B cell (primary cell): ENCODE data around the gene MAP3K2. TPM values are rescaled to one million over a fixed set of nuclear protein-coding genes. Genes with fewer than 3 reads are reported as not detected.

ENCODE experiments used
- ATAC-seq: fragments of 200-7000 bp; cut with Tn5 transposase; one replicate; pipeline ENCODE4 v1.10.0; 2021; ENCODE audit warnings: low read depth, mild to moderate bottlenecking, moderate number of reproducible peaks, moderate library complexity
- CTCF ChIA-PET: fragments of 350-600 bp; sonication (Branson Sonifier 250); formaldehyde crosslinking; loops from one replicate; lab custom pipeline; 2021; ENCODE audit warnings: antibody characterized with exemption, inconsistent platforms; lab: Charles Lee
- POLR2A ChIA-PET: fragments of 350-600 bp; sonication (Branson Sonifier 250); formaldehyde crosslinking; loops from one replicate; lab custom pipeline; 2021; ENCODE audit warnings: antibody characterized with exemption; lab: Charles Lee
- DNase-seq: peaks from one replicate; pipeline ENCODE4 v3.0.0; 2013
- H2AFZ ChIP-seq: 2 replicates; pipeline ENCODE4 v1.6.1; 2012; ENCODE audit warnings: mild to moderate bottlenecking, low read depth, low read length; ENCODE audit not compliant: insufficient read depth, poor library complexity, severe bottlenecking
- H3K27ac ChIP-seq, 2 donors: 1 replicate in 1 of 2; 2 replicates in 1 of 2; pipeline ENCODE4 v1.5.1; 2012 to 2013; ENCODE audit warnings: low read length in 2 of 2, mild to moderate bottlenecking in 2 of 2, moderate library complexity in 1 of 2
- H3K27me3 ChIP-seq, 4 experiments: fragments of 200-600 bp in 1 of 4; sonication (generic) in 1 of 4; replicated peaks in 1 of 4; 1 replicate in 2 of 4; 2 replicates in 2 of 4; pipeline versions ENCODE4 v1.6.1 to v1.7.0; 2013 to 2016; ENCODE audit warnings: low read length in 3 of 4, mild to moderate bottlenecking in 2 of 4, mixed read lengths in 1 of 4, moderate library complexity in 1 of 4; ENCODE audit not compliant: insufficient read depth in 4 of 4, control insufficient read depth in 3 of 4; ENCODE audit errors: control extremely low read depth in 1 of 4
- H3K36me3 ChIP-seq, 2 experiments: replicated peaks in 1 of 2; 1 replicate in 1 of 2; 2 replicates in 1 of 2; pipeline versions ENCODE4 v1.6.1 to v1.7.1; 2013; ENCODE audit warnings: low read length in 1 of 2; ENCODE audit not compliant: insufficient read depth in 2 of 2, control insufficient read depth in 1 of 2; ENCODE audit errors: control extremely low read depth in 1 of 2, extremely low read depth in 1 of 2
- H3K4me1 ChIP-seq, 2 donors: fragments of 200-600 bp in 1 of 2; sonication (generic) in 1 of 2; 1 replicate in 1 of 2; 2 replicates in 1 of 2; pipeline versions ENCODE4 v1.5.1 to v1.6.1; 2013 to 2017; ENCODE audit warnings: low read length in 2 of 2; ENCODE audit not compliant: control insufficient read depth in 2 of 2, insufficient read depth in 2 of 2
- H3K4me2 ChIP-seq: replicated peaks from 2 replicates; pipeline ENCODE3; 2012; ENCODE audit warnings: mild to moderate bottlenecking, low read depth, low read length; ENCODE audit not compliant: poor library complexity, severe bottlenecking
- H3K4me3 ChIP-seq, 5 experiments: fragments of 200-600 bp in 1 of 5; sonication (generic) in 1 of 5; 1 replicate in 3 of 5; 2 replicates in 2 of 5; pipeline versions ENCODE4 v1.5.1 to v1.7.0; 2011 to 2016; ENCODE audit warnings: low read length in 4 of 5, mild to moderate bottlenecking in 4 of 5, low read depth in 2 of 5, control low read depth in 1 of 5, moderate library complexity in 1 of 5; ENCODE audit not compliant: insufficient read depth in 1 of 5; ENCODE audit errors: control extremely low read depth in 1 of 5, extremely low read depth in 1 of 5
- H3K79me2 ChIP-seq: fragments of 200-600 bp; sonication (generic); one replicate; pipeline ENCODE4 v1.6.0; 2016; ENCODE audit warnings: low read length; ENCODE audit not compliant: control insufficient read depth, insufficient read depth
- H3K9ac ChIP-seq: fragments of 200-600 bp; sonication (generic); 2 replicates; pipeline ENCODE4 v1.6.1; 2017; ENCODE audit warnings: mild to moderate bottlenecking, low read length, moderate library complexity
- H3K9me3 ChIP-seq, 3 donors: one replicate each; pipeline versions ENCODE4 v1.6.1 to v1.7.1; 2013; ENCODE audit warnings: low read length in 2 of 3; ENCODE audit not compliant: control insufficient read depth in 2 of 3, insufficient read depth in 1 of 3; ENCODE audit errors: control extremely low read depth in 1 of 3
- H4K20me1 ChIP-seq: 2 replicates; pipeline ENCODE4 v1.6.0; 2012; ENCODE audit warnings: mild to moderate bottlenecking, low read length; ENCODE audit not compliant: insufficient read depth, control insufficient read depth, poor library complexity, severe bottlenecking
- H3K27ac Mint-ChIP-seq: one replicate; pipeline ENCODE4 v1.8.0; 2021; ENCODE audit warnings: mixed read lengths
- H3K27me3 Mint-ChIP-seq: one replicate; pipeline ENCODE4 v1.8.0; 2021; ENCODE audit warnings: mixed read lengths
- H3K4me1 Mint-ChIP-seq: one replicate; pipeline ENCODE4 v1.8.0; 2021; ENCODE audit warnings: mixed read lengths
- H3K4me3 Mint-ChIP-seq: one replicate; pipeline ENCODE4 v1.8.0; 2021; ENCODE audit warnings: mixed read lengths
- H3K9me3 Mint-ChIP-seq: one replicate; pipeline ENCODE4 v1.8.0; 2022; ENCODE audit warnings: mixed read lengths; ENCODE audit not compliant: insufficient read depth
- CTCF ChIP-seq: fragments of 200-600 bp; IDR thresholded peaks from one replicate; pipeline ENCODE4 v1.8.0; 2022; ENCODE audit warnings: antibody characterized with exemption, mild to moderate bottlenecking
- EZH2 ChIP-seq: IDR thresholded peaks from 2 replicates; pipeline ENCODE4 v1.6.1; 2012; ENCODE audit warnings: borderline replicate concordance, low read depth, mild to moderate bottlenecking, moderate library complexity, low read length; ENCODE audit not compliant: insufficient read depth, poor library complexity, severe bottlenecking
- WGBS: methylation state at CpG from one replicate; pipeline ENCODE4 v1.1.5; 2013; ENCODE audit warnings: missing lambda C conversion rate; ENCODE audit not compliant: insufficient coverage; 5-methylcytosine and 5-hydroxymethylcytosine counted together
- intact Hi-C: fragments of 100-400 bp; cut with micrococcal nuclease; formaldehyde crosslinking; loops from one replicate; pipeline ENCODE4 v1.10.0; 2022
- polyA plus RNA-seq: library from polyadenylated mRNA; depleted of rRNA; stranded (reverse); fragments of >200 nt; gene quantifications from 2 replicates; pipeline ENCODE4 v1.2.3, GENCODE V29; 2012
- total RNA-seq, 2 donors: library from RNA; stranded (reverse); fragments of 120-200 nt in 1 of 2; gene quantifications; 1 replicate in 1 of 2; 2 replicates in 1 of 2; pipeline versions ENCODE4 v1.2.3 to v1.2.4, GENCODE V29; 2013 to 2022

MAP3K2 gene
- total and polyA plus RNA-seq, 2 donors (not counting 1 experiment from before 2014, with no cell fraction given): 9.9 to 118 TPM

- WGBS: 100% methylated on average over 3 of the region's 3 CpGs
These were observed 112.4 kb downstream of the MAP3K2 start for GRCh38 chr2:127275356-127275755.

DNA sequence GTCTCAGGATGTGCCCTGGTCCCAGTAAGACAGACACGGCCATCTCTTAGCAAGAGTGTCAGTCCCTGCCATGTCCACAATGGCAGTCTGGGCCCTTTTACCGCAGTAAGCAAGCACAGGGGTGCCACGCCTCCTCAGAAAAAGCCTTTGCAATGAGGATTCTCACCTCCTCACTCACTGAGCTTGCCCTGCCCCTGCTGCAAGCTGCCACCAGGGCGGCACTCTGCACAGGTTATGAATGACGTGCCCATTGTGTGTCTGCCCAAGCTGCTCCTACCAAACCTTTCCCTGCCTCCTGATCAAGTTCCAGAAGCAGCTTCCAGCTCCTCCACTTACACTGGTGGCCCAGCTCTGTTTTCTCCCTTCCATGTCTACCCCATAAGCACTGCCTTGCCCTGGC is 117.1 kb downstream of the MAP3K2 start:
- ChIA-PET CTCF (interaction anchor here (0.8 kb wide), 1 partner anchor 209 kb away, joined by 4 read pairs; no protein-coding TSS in a partner anchor), POLR2A (no interaction called here)
- WGBS: 99% methylated on average over 5 of the region's 5 CpGs
- no peak for ATAC-seq
- no peak for DNase-seq
- H3K27ac Mint-ChIP-seq: no peak overlapping the region
- no peak overlapping the region for H2AFZ ChIP-seq
- intact Hi-C loops: no loop called here
- no peaks in the 10 kb centered on the region for H3K9me3 ChIP-seq
- no peaks in the 10 kb centered on the region for H3K27me3 ChIP-seq
- H4K20me1 ChIP-seq: no peaks in the 10 kb centered on the region
- H3K36me3 ChIP-seq: peaks cover 12 to 72% of the 10 kb centered on the region in 2 experiments
- H3K4me1 ChIP-seq: no peaks in the 10 kb centered on the region
- no peak overlapping the region for H3K9ac ChIP-seq
- no peak overlapping the region for H3K4me3 ChIP-seq
- H3K9me3 Mint-ChIP-seq: no peaks in the 10 kb centered on the region
- H3K27me3 Mint-ChIP-seq: no peaks in the 10 kb centered on the region
- no peak overlapping the region for H3K27ac ChIP-seq
- no peaks in the 10 kb centered on the region for H3K4me1 Mint-ChIP-seq
- no peak overlapping the region for H3K4me3 Mint-ChIP-seq
- H3K79me2 ChIP-seq: no peaks in the 10 kb centered on the region
- H3K4me2 ChIP-seq: no peak overlapping the region
- TF ChIP-seq EZH2: no peak
- no peak for TF ChIP-seq CTCF

More at GRCh38 chr2:127275356-127275755, 112.4 kb downstream of the MAP3K2 start:
- no peak overlapping the region for H3K4me3 Mint-ChIP-seq
- Histone ChIP-seq H3K27ac (no peak overlapping the region), H3K36me3 (peaks cover 9 to 82% of the 10 kb centered on the region in 2 experiments), H3K9ac (no peak overlapping the region), H3K4me3 (no peak overlapping the region), H3K9me3 (no peaks in the 10 kb centered on the region), H4K20me1 (no peaks in the 10 kb centered on the region), H3K4me2 (no peak overlapping the region), H3K27me3 (no peaks in the 10 kb centered on the region), H3K4me1 (peaks cover 0 to 4% of the 10 kb centered on the region in 2 donors), H3K79me2 (no peaks in the 10 kb centered on the region), H2AFZ (no peak overlapping the region)
- H3K9me3 Mint-ChIP-seq: no peaks in the 10 kb centered on the region
- H3K4me1 Mint-ChIP-seq: peaks cover 15% of the 10 kb centered on the region
- DNase-seq: no peak
- H3K27ac Mint-ChIP-seq: no peak overlapping the region
- CTCF ChIA-PET: no interaction called here
- no peak for ATAC-seq
- intact Hi-C loops: no loop called here
- TF ChIP-seq CTCF (no peak), EZH2 (no peak)
- no peaks in the 10 kb centered on the region for H3K27me3 Mint-ChIP-seq
- POLR2A ChIA-PET: no interaction called here
